K562 (cell line): ENCODE data around the gene INPP4B. TPM values are rescaled to one million over a fixed set of nuclear protein-coding genes. Genes with fewer than 3 reads are reported as not detected.

Source experiments
- ATAC-seq: fragments of 200-7000 bp; cut with Tn5 transposase; 3 replicates; pipeline ENCODE4 v1.9.1; 2020; ENCODE audit warnings: moderate library complexity
- BruUV-seq: library from RNA; stranded (reverse); fragments of 400-500 nt; replicated peaks from 2 replicates; lab custom pipeline; 2021; lab: Mats Ljungman, UMichigan
- CTCF ChIA-PET: fragments of 300-600 bp; formaldehyde crosslinking; extraction: SDS; loops from one replicate; lab custom pipeline; 2021; ENCODE audit warnings: low intra/inter-chr PET ratio; lab: Yijun Ruan, JAX
- POLR2A ChIA-PET: fragments of 300-600, 350-650 bp; sonication (Branson Sonifier 250); formaldehyde crosslinking; extraction: SDS; loops from one replicate; lab custom pipeline; 2021; ENCODE audit warnings: antibody characterized with exemption, inconsistent platforms; lab: Yijun Ruan, JAX
- DNase-seq, 4 experiments: peaks; one replicate each; pipeline versions ENCODE4 v3.0.0 to v3.0.0-alpha.2; 2011 to 2018; ENCODE audit warnings: low spot score in 3 of 4, mixed read lengths in 3 of 4; ENCODE audit errors: extremely low read depth in 1 of 4
- FAIRE-seq: peaks from 2 replicates; lab custom pipeline; 2011; peaks lifted over from hg19 to GRCh38; lab: Jason Lieb, UNC
- H2AFZ ChIP-seq: 2 replicates; pipeline ENCODE4 v1.6.0; 2011; ENCODE audit warnings: low read depth, low read length, control low read depth, inconsistent platforms
- H3K27ac ChIP-seq: fragments of 200-600 bp; 3 replicates; pipeline ENCODE4 v1.8.0; 2011; ENCODE audit warnings: low read depth, mild to moderate bottlenecking, control low read depth, inconsistent platforms, low read length, moderate library complexity, mixed read lengths; ENCODE audit errors: extremely low read depth
- H3K27me3 ChIP-seq, 2 experiments: fragments of 300-600 bp in 1 of 2; 2 replicates in 1 of 2; 3 replicates in 1 of 2; pipeline versions ENCODE4 v1.6.0 to v1.8.0; 2011; ENCODE audit warnings: inconsistent platforms in 2 of 2, low read length in 2 of 2, mild to moderate bottlenecking in 1 of 2, mixed read lengths in 1 of 2, moderate library complexity in 1 of 2; ENCODE audit not compliant: control insufficient read depth in 2 of 2, insufficient read depth in 2 of 2
- H3K36me3 ChIP-seq: fragments of 300-600 bp; 3 replicates; pipeline ENCODE4 v1.8.0; 2011; ENCODE audit warnings: mild to moderate bottlenecking, low read length, inconsistent platforms; ENCODE audit not compliant: control insufficient read depth, insufficient read depth
- H3K4me1 ChIP-seq, 2 experiments: fragments of 200-600 bp in 1 of 2; replicated peaks in 1 of 2; 2 replicates in 1 of 2; 3 replicates in 1 of 2; pipeline versions ENCODE4 v1.5.1 to v1.8.0; 2011; ENCODE audit warnings: inconsistent platforms in 2 of 2, low read length in 2 of 2, mild to moderate bottlenecking in 1 of 2, mixed read lengths in 1 of 2, moderate library complexity in 1 of 2; ENCODE audit not compliant: control insufficient read depth in 2 of 2, insufficient read depth in 2 of 2
- H3K4me2 ChIP-seq: 2 replicates; pipeline ENCODE4 v1.6.1; 2011; ENCODE audit warnings: low read length, control low read depth, inconsistent platforms, mixed read lengths; ENCODE audit not compliant: insufficient read depth
- H3K4me3 ChIP-seq: fragments of 200-600 bp; sonication (generic), shearing (Covaris generic); 2 replicates; pipeline ENCODE4 v1.5.1; 2016; ENCODE audit warnings: control low read depth, inconsistent platforms
- H3K79me2 ChIP-seq: fragments of 200-600 bp; 3 replicates; pipeline ENCODE4 v1.8.0; 2011; ENCODE audit warnings: low read length, inconsistent platforms; ENCODE audit not compliant: control insufficient read depth, insufficient read depth
- H3K9ac ChIP-seq, 2 experiments: 2 replicates each; pipeline versions ENCODE4 v1.6.0 to v1.6.1; 2011; ENCODE audit warnings: low read depth in 2 of 2, low read length in 2 of 2, control low read depth in 1 of 2, inconsistent platforms in 1 of 2, mild to moderate bottlenecking in 1 of 2, mixed read lengths in 1 of 2; ENCODE audit not compliant: insufficient read depth in 1 of 2
- H3K9me1 ChIP-seq: one replicate; pipeline ENCODE4 v1.6.0; 2011; ENCODE audit warnings: inconsistent platforms, mild to moderate bottlenecking, low read length, moderate library complexity; ENCODE audit not compliant: control insufficient read depth, insufficient read depth
- H3K9me3 ChIP-seq: replicated peaks from 2 replicates; pipeline ENCODE4 v1.5.1; 2011; ENCODE audit warnings: low read depth, low read length, inconsistent platforms; ENCODE audit not compliant: control insufficient read depth, insufficient read depth
- H4K20me1 ChIP-seq: replicated peaks from 2 replicates; pipeline ENCODE4 v1.6.1; 2011; ENCODE audit warnings: low read length, inconsistent platforms, mixed read lengths; ENCODE audit not compliant: control insufficient read depth, insufficient read depth
- CTCF ChIP-seq, 3 experiments: IDR thresholded peaks in 2 of 3; conservative IDR thresholded peaks in 1 of 3; 2 replicates each; pipeline ENCODE4 v1.5.1; 2011 to 2012; ENCODE audit warnings: low read length in 3 of 3, mild to moderate bottlenecking in 3 of 3, control low read depth in 2 of 3, improper control_type of control experiment in 1 of 3, inconsistent platforms in 1 of 3, low read depth in 1 of 3, mixed read lengths in 1 of 3, moderate library complexity in 1 of 3; ENCODE audit not compliant: insufficient read depth in 2 of 3
- ELF4 ChIP-seq: fragments of 450-650 bp; formaldehyde crosslinking; IDR thresholded peaks from 2 replicates; pipeline ENCODE4 v1.4.0; 2022; ENCODE audit warnings: missing genetic modification characterization
- HDAC6 ChIP-seq: IDR thresholded peaks from 2 replicates; pipeline ENCODE4 v1.6.1; 2012; ENCODE audit warnings: low read depth, mild to moderate bottlenecking, control low read depth, inconsistent platforms, low read length, moderate library complexity
- RBM34 ChIP-seq: fragments of 200-400 bp; formaldehyde crosslinking; IDR thresholded peaks from 2 replicates; pipeline ENCODE4 v1.6.1; 2018; ENCODE audit warnings: low read length, borderline replicate concordance; ENCODE audit not compliant: insufficient read depth
- TARDBP ChIP-seq: fragments of 450-650 bp; IDR thresholded peaks from 2 replicates; pipeline ENCODE4 v1.6.1; 2016
- ZBTB2 ChIP-seq: fragments of 450-650 bp; IDR thresholded peaks from 2 replicates; pipeline ENCODE4 v1.6.1; 2016; ENCODE audit warnings: antibody characterized with exemption
- ZNF584 ChIP-seq: fragments of 200-800 bp; sonication (Bioruptor generic); IDR thresholded peaks from 2 replicates; pipeline ENCODE4 v1.6.1; 2016; ENCODE audit warnings: low read depth, mild to moderate bottlenecking, missing genetic modification characterization, missing compliant biosample characterization
- WGBS: fragments of 100-300 bp; shearing (Covaris generic); methylation state at CpG from one replicate; pipeline ENCODE4 v1.1.6; 2016; ENCODE audit warnings: low coverage, mixed read lengths; ENCODE audit not compliant: insufficient coverage; ENCODE audit errors: missing lambda C conversion rate; 5-methylcytosine and 5-hydroxymethylcytosine counted together
- in situ Hi-C: fragments of 300-500 bp; cut with MboI; formaldehyde crosslinking; loops from 4 replicates; pipeline ENCODE4 v1.15.0; 2018; ENCODE audit warnings: inconsistent platforms, mixed read lengths
- intact Hi-C: fragments of 100-400 bp; cut with micrococcal nuclease; formaldehyde crosslinking; loops from 2 replicates; pipeline ENCODE4 v1.14.2; 2022
- polyA plus RNA-seq, 8 experiments: library from polyadenylated mRNA; depleted of rRNA in 4 of 8; stranded (reverse) in 5 of 8; unstranded in 3 of 8; fragments of >200 nt; fragmentation: Nextera tagmentation in 2 of 8; fragmentation: Illumina TruSeq in 1 of 8; extraction: Ambion mirVana in 2 of 8; extraction: Trizol in 1 of 8; gene quantifications; 2 replicates each; pipeline versions ENCODE4 v1.2.1 to v1.2.3, GENCODE V29; 2011 to 2014; ENCODE audit warnings: inconsistent platforms in 1 of 8, missing spikeins in 1 of 8
- total RNA-seq, 7 experiments: library from RNA; depleted of rRNA in 6 of 7; stranded (reverse); fragments of >200 nt in 6 of 7; fragmentation: Illumina TruSeq in 2 of 7; extraction: Trizol in 2 of 7; gene quantifications; 2 replicates each; pipeline versions ENCODE4 v1.2.1 to v1.2.3, GENCODE V29; 2011 to 2021; ENCODE audit warnings: low replicate concordance in 1 of 7
- TF ChIP-seq, protein P1 (sequence below): sonication (generic); formaldehyde crosslinking; IDR thresholded peaks from 2 replicates; pipeline ENCODE4 v1.8.0; 2022; ENCODE audit warnings: missing genetic modification reagents, mild to moderate bottlenecking, borderline replicate concordance

Gene INPP4B
- total and polyA plus RNA-seq, 9 of the 15 experiments (the other 6 are each of a cell fraction or from before 2014, with no cell fraction given): 0.04 to 0.11 TPM; not detected in 7

GRCh38 chr4:142660728-142661127 is 185.4 kb downstream of the INPP4B start:
- Histone ChIP-seq H3K9me1 (no peaks in the 10 kb centered on the region), H2AFZ (no peak overlapping the region), H3K9ac (no peak overlapping the region), H3K4me3 (no peak overlapping the region), H4K20me1 (no peaks in the 10 kb centered on the region), H3K4me2 (no peak overlapping the region), H3K4me1 (no peaks in the 10 kb centered on the region), H3K36me3 (no peaks in the 10 kb centered on the region), H3K27ac (no peak overlapping the region), H3K79me2 (no peaks in the 10 kb centered on the region), H3K27me3 (no peaks in the 10 kb centered on the region), H3K9me3 (no peaks in the 10 kb centered on the region; the same call in none of the 2 replicates)
- no peak for FAIRE-seq
- BruUV-seq: no TSS peak
- ATAC-seq: no peak
- in situ Hi-C loops (no loop called here), intact Hi-C loops (no loop called here)
- DNase-seq: no peak
- ChIA-PET CTCF (no interaction called here), POLR2A (no interaction called here)
- TF ChIP-seq ELF4 (CRISPR knock-in tag) (no peak), CTCF (IDR thresholded peaks at IDR 0.05 in 2 of 3, conservative IDR thresholded peaks at IDR 0.05 in 1 of 3; ENCODE audit: insufficient read depth in 2 of 3, low read depth in 1 of 3, low read length in 3 of 3) (0 out of 6 replicates have a peak, but pooled peaks of 1 of the 3 experiments have one; percentile 2)
- 1% methylated on average over 8 of the region's 8 CpGs for WGBS

DNA sequence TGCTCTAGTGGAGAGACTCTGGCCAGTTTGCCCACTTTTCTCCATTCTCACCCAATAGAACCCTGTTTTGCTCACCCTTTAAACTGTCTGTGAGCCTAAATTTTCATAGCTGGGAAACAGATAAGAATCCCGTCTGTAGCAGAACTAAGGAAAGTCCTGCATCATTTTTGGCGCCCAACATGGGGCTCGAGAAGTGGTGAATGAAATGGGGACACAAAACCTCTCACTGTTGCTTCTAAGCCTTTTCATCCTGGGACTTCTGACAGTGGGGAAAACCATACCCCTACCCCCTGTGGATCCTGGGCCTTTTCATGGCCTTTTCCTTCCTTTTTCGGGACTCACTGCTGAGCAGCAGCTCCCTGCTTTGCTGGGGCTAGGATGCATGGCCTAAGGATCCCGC is 189.9 kb downstream of the INPP4B start:
- Histone ChIP-seq H3K9me1 (no peaks in the 10 kb centered on the region), H3K9me3 (no peaks in the 10 kb centered on the region; the same call in 1 of the 2 replicates), H3K4me3 (no peak overlapping the region), H3K4me1 (no peaks in the 10 kb centered on the region), H2AFZ (no peak overlapping the region), H3K79me2 (no peaks in the 10 kb centered on the region), H3K27me3 (no peaks in the 10 kb centered on the region), H3K36me3 (no peaks in the 10 kb centered on the region), H4K20me1 (no peaks in the 10 kb centered on the region), H3K9ac (no peak overlapping the region), H3K27ac (no peak overlapping the region), H3K4me2 (no peak overlapping the region)
- intact Hi-C loops: no loop called here
- POLR2A ChIA-PET: no interaction called here
- BruUV-seq: no TSS peak
- in situ Hi-C loops: no loop called here
- no peak for DNase-seq
- TF ChIP-seq HDAC6 (no peak), ZBTB2 (no peak), ZNF584 (CRISPR knock-in tag) (no peak), TARDBP (no peak), RBM34 (no peak)
- TF ChIP-seq, protein P1, sequence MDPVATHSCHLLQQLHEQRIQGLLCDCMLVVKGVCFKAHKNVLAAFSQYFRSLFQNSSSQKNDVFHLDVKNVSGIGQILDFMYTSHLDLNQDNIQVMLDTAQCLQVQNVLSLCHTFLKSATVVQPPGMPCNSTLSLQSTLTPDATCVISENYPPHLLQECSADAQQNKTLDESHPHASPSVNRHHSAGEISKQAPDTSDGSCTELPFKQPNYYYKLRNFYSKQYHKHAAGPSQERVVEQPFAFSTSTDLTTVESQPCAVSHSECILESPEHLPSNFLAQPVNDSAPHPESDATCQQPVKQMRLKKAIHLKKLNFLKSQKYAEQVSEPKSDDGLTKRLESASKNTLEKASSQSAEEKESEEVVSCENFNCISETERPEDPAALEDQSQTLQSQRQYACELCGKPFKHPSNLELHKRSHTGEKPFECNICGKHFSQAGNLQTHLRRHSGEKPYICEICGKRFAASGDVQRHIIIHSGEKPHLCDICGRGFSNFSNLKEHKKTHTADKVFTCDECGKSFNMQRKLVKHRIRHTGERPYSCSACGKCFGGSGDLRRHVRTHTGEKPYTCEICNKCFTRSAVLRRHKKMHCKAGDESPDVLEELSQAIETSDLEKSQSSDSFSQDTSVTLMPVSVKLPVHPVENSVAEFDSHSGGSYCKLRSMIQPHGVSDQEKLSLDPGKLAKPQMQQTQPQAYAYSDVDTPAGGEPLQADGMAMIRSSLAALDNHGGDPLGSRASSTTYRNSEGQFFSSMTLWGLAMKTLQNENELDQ (CRISPR knock-in tag): no peak
- no peak for ATAC-seq
- WGBS: 0% methylated on average over 4 of the region's 5 CpGs
- CTCF ChIA-PET: no interaction called here
- FAIRE-seq: no peak
